ENCODE data around the gene C11orf58.

DNA sequence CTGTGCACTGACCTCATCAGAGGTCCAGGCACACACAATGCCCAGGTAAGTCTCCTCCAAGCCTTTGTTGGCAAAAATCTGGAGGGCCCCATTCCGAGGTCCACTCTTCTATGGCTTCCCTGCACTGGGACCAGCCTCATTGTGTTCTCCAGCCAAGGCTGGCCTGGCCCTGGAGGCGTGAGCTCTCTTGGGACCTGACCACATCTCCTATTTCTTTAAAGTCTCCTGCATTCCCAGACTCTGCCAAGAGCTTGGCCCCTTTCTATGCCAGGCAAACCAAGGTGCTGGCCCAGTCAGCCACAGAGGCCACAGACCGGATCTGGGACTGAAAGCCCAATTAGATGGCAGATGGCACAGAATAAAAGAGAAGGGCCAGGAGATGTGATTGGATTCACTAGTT lies 55.1 kb downstream of the C11orf58 start:
- TF ChIP-seq POLR2A (IDR thresholded peaks at IDR 0.05; ENCODE audit: low read length) (no peak), GATA1 (IDR thresholded peaks at IDR 0.05; ENCODE audit: low read depth, low read length) (no peak)
